ENCODE results near the gene GAP43.
"Not testable (repeated sequence)": the region's sequence is repeated elsewhere in the genome, so short reads cannot be mapped to it uniquely, and the experiment has no call there.

The GAP43 gene

DNA sequence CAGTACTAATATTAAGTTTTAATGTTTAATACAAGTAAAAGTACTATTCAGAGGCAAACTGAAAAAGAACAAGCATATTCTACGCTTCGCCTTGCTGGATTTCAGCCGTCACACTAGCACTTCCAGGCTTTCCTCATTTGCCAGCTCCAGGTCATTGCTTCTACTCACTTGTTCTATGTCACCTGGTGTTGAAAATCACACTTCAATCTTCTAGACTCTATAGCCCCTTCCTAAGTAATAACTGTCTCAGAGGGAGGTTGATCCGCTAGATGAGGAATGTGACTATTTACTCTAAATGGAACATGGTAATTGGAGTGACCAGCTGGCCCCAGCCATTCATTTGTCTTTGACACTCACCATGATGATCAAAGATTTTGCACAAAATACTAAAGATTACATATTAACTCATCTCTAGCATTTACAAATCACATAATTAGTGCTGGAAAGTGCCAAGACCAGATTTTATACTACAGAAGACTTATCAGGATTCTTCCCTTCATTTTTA, 92.0 kb downstream of the GAP43 start:
- H3K4me3 ChIP-seq (ENCODE audit: low read depth, low read length): no peak overlapping the region
- TF ChIP-seq, protein P1, sequence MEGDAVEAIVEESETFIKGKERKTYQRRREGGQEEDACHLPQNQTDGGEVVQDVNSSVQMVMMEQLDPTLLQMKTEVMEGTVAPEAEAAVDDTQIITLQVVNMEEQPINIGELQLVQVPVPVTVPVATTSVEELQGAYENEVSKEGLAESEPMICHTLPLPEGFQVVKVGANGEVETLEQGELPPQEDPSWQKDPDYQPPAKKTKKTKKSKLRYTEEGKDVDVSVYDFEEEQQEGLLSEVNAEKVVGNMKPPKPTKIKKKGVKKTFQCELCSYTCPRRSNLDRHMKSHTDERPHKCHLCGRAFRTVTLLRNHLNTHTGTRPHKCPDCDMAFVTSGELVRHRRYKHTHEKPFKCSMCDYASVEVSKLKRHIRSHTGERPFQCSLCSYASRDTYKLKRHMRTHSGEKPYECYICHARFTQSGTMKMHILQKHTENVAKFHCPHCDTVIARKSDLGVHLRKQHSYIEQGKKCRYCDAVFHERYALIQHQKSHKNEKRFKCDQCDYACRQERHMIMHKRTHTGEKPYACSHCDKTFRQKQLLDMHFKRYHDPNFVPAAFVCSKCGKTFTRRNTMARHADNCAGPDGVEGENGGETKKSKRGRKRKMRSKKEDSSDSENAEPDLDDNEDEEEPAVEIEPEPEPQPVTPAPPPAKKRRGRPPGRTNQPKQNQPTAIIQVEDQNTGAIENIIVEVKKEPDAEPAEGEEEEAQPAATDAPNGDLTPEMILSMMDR (IDR thresholded peaks at IDR 0.05; ENCODE audit: low read depth, low read length): no peak

DNA sequence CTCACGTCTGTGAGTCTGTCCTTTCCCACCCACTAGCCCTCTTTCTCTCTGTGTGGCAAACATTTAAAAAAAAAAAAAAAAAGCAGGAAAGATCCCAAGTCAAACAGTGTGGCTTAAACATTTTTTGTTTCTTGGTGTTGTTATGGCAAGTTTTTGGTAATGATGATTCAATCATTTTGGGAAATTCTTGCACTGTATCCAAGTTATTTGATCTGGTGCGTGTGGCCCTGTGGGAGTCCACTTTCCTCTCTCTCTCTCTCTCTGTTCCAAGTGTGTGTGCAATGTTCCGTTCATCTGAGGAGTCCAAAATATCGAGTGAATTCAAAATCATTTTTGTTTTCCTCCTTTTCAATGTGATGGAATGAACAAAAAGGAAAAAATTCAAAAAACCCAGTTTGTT, 97.7 kb downstream of the GAP43 start:
- no peak overlapping the region for H3K4me3 ChIP-seq (ENCODE audit: low read depth, low read length)
- TF ChIP-seq, protein P1 (IDR thresholded peaks at IDR 0.05; ENCODE audit: low read depth, low read length): no peak

DNA sequence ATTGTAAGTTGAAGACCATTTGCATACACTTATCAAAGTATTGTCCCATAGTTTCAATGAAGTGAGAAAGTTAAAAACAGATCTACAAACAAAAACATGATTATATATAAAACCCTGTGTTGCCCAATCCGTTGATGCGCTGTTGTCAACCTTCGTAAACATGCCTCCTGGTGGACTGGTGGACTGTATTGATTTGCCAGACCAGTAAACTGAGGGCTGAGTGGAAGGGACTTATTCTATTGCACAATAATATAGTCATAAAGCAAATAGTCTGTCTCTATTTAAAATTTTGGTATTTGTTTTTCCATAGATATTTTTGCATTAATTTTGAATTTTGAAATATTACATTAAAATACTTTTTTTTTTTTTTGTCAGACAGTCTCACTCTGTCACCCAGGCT, 102.5 kb downstream of the GAP43 start:
- no peak overlapping the region for H3K4me3 ChIP-seq (ENCODE audit: low read depth, low read length)
- TF ChIP-seq, protein P1 (IDR thresholded peaks at IDR 0.05; ENCODE audit: low read depth, low read length): no peak

DNA sequence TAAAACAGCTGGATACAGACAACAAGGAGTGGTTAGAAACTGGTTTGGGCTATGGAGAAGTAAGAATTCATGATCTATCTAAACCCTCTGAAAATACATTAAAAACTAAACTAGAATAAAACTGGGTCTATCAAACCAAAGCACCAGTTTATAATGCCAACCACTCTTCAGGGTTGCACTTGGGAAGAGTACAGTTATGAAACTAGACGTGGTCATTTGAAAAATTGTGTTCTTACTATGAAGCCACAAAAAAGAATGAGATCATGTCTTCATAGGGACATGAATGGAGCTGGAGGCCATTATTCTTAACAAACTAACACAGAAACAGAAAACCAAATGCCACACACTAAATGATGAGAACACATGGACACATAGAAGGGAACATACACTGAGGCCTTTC, 103.8 kb downstream of the GAP43 start:
- no peak overlapping the region for H3K4me3 ChIP-seq (ENCODE audit: low read depth, low read length)
- TF ChIP-seq, protein P1 (IDR thresholded peaks at IDR 0.05; ENCODE audit: low read depth, low read length): no peak

DNA sequence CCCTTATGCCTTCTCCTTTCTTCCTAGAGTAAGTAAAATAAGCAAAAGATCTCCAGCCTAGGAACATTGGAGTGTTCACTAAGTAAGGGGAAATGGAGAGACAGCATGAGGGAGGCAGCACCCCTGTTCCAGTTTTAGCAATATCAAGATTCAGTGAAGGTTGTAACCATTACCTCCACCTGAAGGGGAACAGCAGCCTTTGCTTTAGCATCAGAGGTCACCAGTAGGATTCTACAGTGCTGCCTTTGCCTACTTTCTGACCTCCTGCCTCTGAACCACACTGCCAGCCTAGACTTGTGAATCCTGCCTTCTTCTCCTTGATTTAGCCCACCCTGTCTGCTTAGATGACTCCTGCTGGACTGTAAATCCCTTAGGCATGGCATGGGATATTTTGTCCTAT, 104.7 kb downstream of the GAP43 start:
- TF ChIP-seq, protein P1 (IDR thresholded peaks at IDR 0.05; ENCODE audit: low read depth, low read length): no peak

DNA sequence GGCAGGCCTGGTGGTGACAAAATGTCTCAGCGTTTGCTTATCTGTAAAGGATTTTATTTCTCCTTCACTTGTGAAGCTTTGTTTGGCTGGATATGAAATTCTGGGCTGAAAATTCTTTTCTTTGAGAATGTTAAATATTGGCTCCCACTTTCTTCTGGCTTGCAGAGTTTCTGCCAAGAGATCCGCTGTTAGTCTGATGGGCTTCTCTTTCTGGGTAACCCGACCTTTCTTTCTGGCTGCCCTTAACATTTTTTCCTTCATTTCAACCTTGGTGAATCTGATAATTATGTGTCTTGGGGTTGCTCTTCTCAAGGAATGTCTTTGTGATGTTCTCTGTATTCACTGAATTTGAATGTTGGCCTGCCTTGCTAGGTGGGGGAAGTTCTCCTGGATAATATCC, 113.0 kb downstream of the GAP43 start:
- H3K4me3 ChIP-seq (ENCODE audit: low read depth, low read length): not testable (repeated sequence)

More for the DNA sequence above, 104.7 kb downstream of the GAP43 start:
- no peak overlapping the region for H3K4me3 ChIP-seq (ENCODE audit: low read depth, low read length)

DNA sequence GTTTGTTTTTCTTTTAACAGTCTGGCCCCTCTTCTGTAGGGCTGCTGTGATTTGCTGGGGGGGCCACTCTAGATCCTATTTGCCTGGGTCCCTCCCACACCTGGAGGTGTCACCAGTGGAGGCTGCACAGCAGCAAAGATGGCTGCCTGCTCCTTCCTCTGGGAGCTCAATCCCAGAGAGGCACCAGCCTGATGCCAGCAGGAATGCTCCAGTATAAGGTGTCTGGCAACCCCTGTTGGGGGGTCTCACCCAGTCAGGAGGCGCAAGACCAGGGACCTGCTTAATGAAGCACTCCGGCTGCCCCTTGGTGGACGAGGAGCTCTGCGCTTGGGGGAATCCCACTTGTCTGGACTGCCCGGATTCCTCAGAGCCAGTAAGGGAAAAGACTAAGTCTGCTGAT, 118.3 kb downstream of the GAP43 start:
- H3K4me3 ChIP-seq (ENCODE audit: low read depth, low read length): no peak overlapping the region
- TF ChIP-seq, protein P1 (IDR thresholded peaks at IDR 0.05; ENCODE audit: low read depth, low read length): no peak

DNA sequence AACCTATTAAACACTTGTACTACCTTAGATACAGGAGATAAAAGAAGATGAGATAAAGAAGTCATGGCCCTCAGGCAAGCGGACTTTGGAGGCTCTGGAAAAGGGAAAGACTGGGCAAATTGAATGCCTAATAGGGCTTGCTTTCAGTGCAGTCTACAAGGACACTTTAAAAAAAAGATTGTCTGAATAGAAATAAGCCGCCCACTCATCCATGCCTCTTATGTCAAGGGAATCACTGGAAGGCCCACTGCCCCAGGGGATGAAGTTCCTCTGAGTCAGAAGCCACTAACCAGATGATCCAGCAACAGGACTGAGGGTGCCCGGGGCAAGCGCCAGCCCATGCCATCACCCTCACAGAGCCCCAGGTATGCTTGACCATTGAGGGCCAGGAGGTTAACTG, 121.2 kb downstream of the GAP43 start:
- H3K4me3 ChIP-seq (ENCODE audit: low read depth, low read length): not testable (repeated sequence)

DNA sequence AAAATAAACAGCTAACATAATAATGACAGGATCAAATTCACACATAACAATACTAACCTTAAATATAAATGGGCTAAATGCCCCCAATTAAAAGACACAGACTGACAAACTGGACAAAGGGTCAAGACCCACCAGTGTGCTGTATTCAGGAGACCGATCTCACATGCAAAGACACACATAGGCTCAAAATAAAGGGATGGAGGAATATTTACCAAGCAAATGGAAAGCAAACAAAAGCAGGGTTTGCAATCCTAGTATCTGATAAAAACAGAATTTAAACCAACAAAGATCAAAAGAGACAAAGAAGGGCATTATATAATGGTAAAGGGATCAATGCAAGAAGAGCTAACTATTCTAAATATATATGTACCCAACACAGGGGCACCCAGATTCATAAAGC, 129.7 kb downstream of the GAP43 start:
- H3K4me3 ChIP-seq (ENCODE audit: low read depth, low read length): not testable (repeated sequence)
